CD4-positive, alpha-beta T cell (primary cell): ENCODE data around the gene HIP1R. TPM values are rescaled to one million over a fixed set of nuclear protein-coding genes. Genes with fewer than 3 reads are reported as not detected.

Source experiments
- ATAC-seq: fragments of 200-7000 bp; cut with Tn5 transposase; one replicate; pipeline ENCODE4 v1.10.0; 2022; ENCODE audit warnings: mild to moderate bottlenecking; ENCODE audit not compliant: poor library complexity
- CTCF ChIA-PET: fragments of 350-600 bp; sonication (Branson Sonifier 250); formaldehyde crosslinking; loops from one replicate; lab custom pipeline; 2021; ENCODE audit warnings: antibody characterized with exemption, inconsistent platforms; lab: Charles Lee
- POLR2A ChIA-PET: fragments of 350-600 bp; sonication (Branson Sonifier 250); formaldehyde crosslinking; loops from one replicate; lab custom pipeline; 2021; ENCODE audit warnings: antibody characterized with exemption, inconsistent platforms; lab: Charles Lee
- DNase-seq, 14 experiments: peaks; one replicate each; pipeline ENCODE4 v3.0.0-alpha.2; 2013 to 2020; ENCODE audit warnings: mixed read lengths in 2 of 14
- H3K27ac ChIP-seq, 2 donors: one replicate each; pipeline versions ENCODE4 v1.5.1 to v1.7.0; 2013; ENCODE audit warnings: low read length in 2 of 2, low read depth in 1 of 2, mild to moderate bottlenecking in 1 of 2
- H3K27me3 ChIP-seq, 2 experiments: 1 replicate in 1 of 2; 2 replicates in 1 of 2; pipeline versions ENCODE4 v1.6.1 to v1.7.0; 2013; ENCODE audit warnings: low read length in 2 of 2, control low read depth in 1 of 2, mild to moderate bottlenecking in 1 of 2, moderate library complexity in 1 of 2; ENCODE audit not compliant: insufficient read depth in 2 of 2, control insufficient read depth in 1 of 2
- H3K36me3 ChIP-seq: one replicate; pipeline ENCODE4 v1.6.1; 2013; ENCODE audit warnings: low read length, control low read depth; ENCODE audit not compliant: insufficient read depth
- H3K4me1 ChIP-seq: one replicate; pipeline ENCODE4 v1.6.1; 2013; ENCODE audit warnings: low read length, control low read depth; ENCODE audit not compliant: insufficient read depth
- H3K4me3 ChIP-seq: one replicate; pipeline ENCODE4 v1.5.1; 2013; ENCODE audit warnings: mild to moderate bottlenecking, low read length, moderate library complexity
- H3K9me3 ChIP-seq, 2 experiments: 1 replicate in 1 of 2; 2 replicates in 1 of 2; pipeline versions ENCODE4 v1.6.1 to v1.7.0; 2013; ENCODE audit warnings: low read length in 2 of 2, mild to moderate bottlenecking in 2 of 2, control low read depth in 1 of 2, moderate library complexity in 1 of 2; ENCODE audit not compliant: control insufficient read depth in 1 of 2, insufficient read depth in 1 of 2
- H3K27ac Mint-ChIP-seq: one replicate; pipeline ENCODE4 v1.8.0; 2020; ENCODE audit warnings: mixed read lengths
- H3K27me3 Mint-ChIP-seq: one replicate; pipeline ENCODE4 v1.8.0; 2021; ENCODE audit warnings: mixed read lengths
- H3K36me3 Mint-ChIP-seq: one replicate; pipeline ENCODE4 v1.8.0; 2021; ENCODE audit warnings: low read depth, mixed read lengths
- H3K4me1 Mint-ChIP-seq: one replicate; pipeline ENCODE4 v1.8.0; 2021; ENCODE audit warnings: low read depth, mixed read lengths
- H3K4me3 Mint-ChIP-seq: one replicate; pipeline ENCODE4 v1.8.0; 2020; ENCODE audit warnings: mild to moderate bottlenecking, mixed read lengths
- H3K9me3 Mint-ChIP-seq: one replicate; pipeline ENCODE4 v1.8.0; 2020; ENCODE audit warnings: mixed read lengths
- CTCF ChIP-seq: fragments of 200-600 bp; IDR thresholded peaks from one replicate; pipeline ENCODE4 v1.8.0; 2022; ENCODE audit warnings: antibody characterized with exemption, mild to moderate bottlenecking
- intact Hi-C, 2 experiments: fragments of 100-400 bp; cut with DNase I in 1 of 2; cut with micrococcal nuclease in 1 of 2; formaldehyde crosslinking; loops; one replicate each; pipeline versions ENCODE4 v1.15.1 to v1.9.0; 2023 to 2025; cut with DNase I, micrococcal nuclease
- total RNA-seq, 174 experiments: library from RNA in 2 of 174; stranded (reverse) in 2 of 174; gene quantifications; one replicate each; pipeline ENCODE4 v1.2.3 and lab custom pipeline; 2021 to 2026

Gene HIP1R
- total RNA-seq, 2 experiments from 2014 or later, result 184 to 185 TPM

- H3K36me3 ChIP-seq, result peaks cover 29% of the 10 kb centered on the region
- Mint-ChIP-seq H3K9me3 (no peaks in the 10 kb centered on the region), H3K36me3 (peaks cover 42% of the 10 kb centered on the region), H3K27me3 (no peaks in the 10 kb centered on the region), H3K4me1 (peaks cover 79% of the 10 kb centered on the region), H3K4me3 (peak overlapping the region; percentile 86), H3K27ac (peak overlapping the region; percentile 61)
- H3K4me3 ChIP-seq, result no peak overlapping the region
- DNase-seq (no peak), ATAC-seq (no peak)
- no peak for TF ChIP-seq CTCF
- ChIA-PET CTCF (interaction anchor here (1.1 kb wide), 1 partner anchor 74 kb away, joined by 3 read pairs; no protein-coding TSS in a partner anchor), POLR2A (interaction anchor here (1.2 to 5.6 kb wide), 7 partner anchors 8 to 360 kb away, joined by 4 to 81 read pairs (median 12); partner anchors contain the start of genes HIP1R, MPHOSPH9, MTRFR and VPS37B)
- peaks cover 72% of the 10 kb centered on the region for H3K4me1 ChIP-seq
- no peaks in the 10 kb centered on the region for H3K9me3 ChIP-seq
- intact Hi-C loops, result loop anchor here in 1 of 2 experiments (2.0 to 5.0 kb wide), 2 partner anchors 26 to 364 kb away; no protein-coding TSS in a partner anchor
- H3K27ac ChIP-seq, result no peak overlapping the region
- no peaks in the 10 kb centered on the region for H3K27me3 ChIP-seq
Measured at GRCh38 chr12:122872815-122873361, 37.6 kb downstream of the HIP1R start.

- POLR2A ChIA-PET, result interaction anchor here (0.6 to 5.6 kb wide), 3 partner anchors 9 to 24 kb away, joined by 3 to 81 read pairs (median 3); partner anchors contain the start of gene VPS37B
Measured at GRCh38 chr12:122873540-122873939, 38.3 kb downstream of the HIP1R start.

GRCh38 chr12:122874081-122874480 is 38.8 kb downstream of the HIP1R start:
- TF ChIP-seq CTCF, result peak; percentile 32
- peak overlapping the region; percentile 28 for H3K4me3 Mint-ChIP-seq
- peaks cover 34% of the 10 kb centered on the region for H3K36me3 Mint-ChIP-seq
- H3K4me1 ChIP-seq, result peaks cover 84% of the 10 kb centered on the region
- peaks cover 17% of the 10 kb centered on the region for H3K36me3 ChIP-seq
- ChIA-PET CTCF (interaction anchor here (0.9 to 1.0 kb wide), 2 partner anchors 14 to 363 kb away, joined by 3 to 4 read pairs; no protein-coding TSS in a partner anchor), POLR2A (interaction anchor here (0.6 to 5.6 kb wide), 4 partner anchors 9 to 24 kb away, joined by 3 to 81 read pairs (median 4); partner anchors contain the start of gene VPS37B)
- no peak overlapping the region for H3K27ac ChIP-seq
- H3K9me3 Mint-ChIP-seq, result no peaks in the 10 kb centered on the region
- peak overlapping the region; percentile 61 for H3K27ac Mint-ChIP-seq
- peak in 10 of 14 experiments; percentile 32 to 75 (median 48) for DNase-seq
- ATAC-seq, result peak; percentile 73
- H3K27me3 Mint-ChIP-seq, result no peaks in the 10 kb centered on the region
- H3K4me3 ChIP-seq, result no peak overlapping the region
- no peaks in the 10 kb centered on the region for H3K27me3 ChIP-seq
- peaks cover 85% of the 10 kb centered on the region for H3K4me1 Mint-ChIP-seq
- H3K9me3 ChIP-seq, result no peaks in the 10 kb centered on the region
- intact Hi-C loops, result loop anchor here in 1 of 2 experiments (2.0 to 5.0 kb wide), 2 partner anchors 17 to 363 kb away; no protein-coding TSS in a partner anchor

More at GRCh38 chr12:122873540-122873939, 38.3 kb downstream of the HIP1R start:
- H3K4me3 ChIP-seq, result no peak overlapping the region
- no peaks in the 10 kb centered on the region for H3K27me3 Mint-ChIP-seq
- H3K36me3 Mint-ChIP-seq, result peaks cover 40% of the 10 kb centered on the region
- H3K27ac ChIP-seq, result no peak overlapping the region
- ATAC-seq (no peak), DNase-seq (peak in 2 of 14 experiments; percentile 12 to 19)
- H3K9me3 Mint-ChIP-seq, result no peaks in the 10 kb centered on the region
- no peak for TF ChIP-seq CTCF
- CTCF ChIA-PET, result interaction anchor here (1.0 kb wide), 1 partner anchor 15 kb away, joined by 4 read pairs; no protein-coding TSS in a partner anchor
- H3K4me1 ChIP-seq, result peaks cover 79% of the 10 kb centered on the region
- H3K4me1 Mint-ChIP-seq, result peaks cover 85% of the 10 kb centered on the region
- H3K9me3 ChIP-seq, result no peaks in the 10 kb centered on the region
- intact Hi-C loops, result loop anchor here in 1 of 2 experiments (2.0 to 5.0 kb wide), 2 partner anchors 25 to 364 kb away; no protein-coding TSS in a partner anchor
- H3K36me3 ChIP-seq, result peaks cover 22% of the 10 kb centered on the region
- H3K27me3 ChIP-seq, result no peaks in the 10 kb centered on the region
- H3K27ac Mint-ChIP-seq, result peak overlapping the region; percentile 61
- H3K4me3 Mint-ChIP-seq, result peak overlapping the region; percentile 28
